Subcutaneous adipose tissue (tissue), 4 donors: ENCODE results near the gene PARD6A. TPM values are rescaled to one million over a fixed set of nuclear protein-coding genes. Genes with fewer than 3 reads are reported as not detected.

Experiments
- CTCF ChIP-seq: fragments of 450-650 bp; IDR thresholded peaks from one replicate; pipeline ENCODE4 v1.5.1; 2016; ENCODE audit warnings: low read depth, mild to moderate bottlenecking, control low read depth, antibody characterized with exemption, moderate library complexity
- total RNA-seq, 4 donors: library from RNA; depleted of rRNA; stranded (reverse); fragments of >200 nt; gene quantifications; one replicate each; pipeline ENCODE4 v1.1.0, GENCODE V29; 2016

PARD6A gene
- total RNA-seq, 4 donors from 2014 or later: 2.8 to 5.4 (median 4.8) TPM

- no peak for TF ChIP-seq CTCF
Observed at GRCh38 chr16:67658849-67659674, 1.7 kb upstream of the PARD6A start.

- no peak for TF ChIP-seq CTCF
Observed at GRCh38 chr16:67659675-67660563, 841 bp upstream of the PARD6A start, which contains the start of gene ACD. TSS of gene ACD (minus strand) at chr16:67660260. CDS start at chr16:67660220, 40 bp downstream.

GRCh38 chr16:67661101-67661761, 471 bp downstream of the PARD6A start:
- no peak for TF ChIP-seq CTCF

GRCh38 chr16:67661886-67662652, 1.3 kb downstream of the PARD6A start:
- no peak for TF ChIP-seq CTCF

GRCh38 chr16:67662653-67663010, 1.9 kb downstream of the PARD6A start:
- TF ChIP-seq CTCF: no peak

GRCh38 chr16:67663151-67663876, 2.6 kb downstream of the PARD6A start:
- no peak for TF ChIP-seq CTCF
